DOHH2 (cell line): Measurements from ENCODE around the gene B3GNT2.
"Not testable (repeated sequence)": the region's sequence is repeated elsewhere in the genome, so short reads cannot be mapped to it uniquely, and the experiment has no call there.

Source experiments
- H3F3A ChIP-seq: fragments of 200-600 bp; sonication (generic), shearing (Covaris generic); 2 replicates; pipeline ENCODE4 v1.6.0; 2016; ENCODE audit warnings: antibody characterized with exemption, mild to moderate bottlenecking; ENCODE audit not compliant: control insufficient read depth, insufficient read depth
- H3K27ac ChIP-seq: fragments of 200-600 bp; sonication (generic); 2 replicates; pipeline ENCODE4 v1.5.1; 2014; ENCODE audit warnings: low read depth, mild to moderate bottlenecking, low read length, moderate library complexity
- H3K27me3 ChIP-seq: fragments of 200-600 bp; sonication (generic); 2 replicates; pipeline ENCODE4 v1.6.1; 2014; ENCODE audit warnings: mild to moderate bottlenecking, low read length, mixed read lengths; ENCODE audit not compliant: control insufficient read depth
- H3K36me3 ChIP-seq: fragments of 200-600 bp; sonication (generic); 2 replicates; pipeline ENCODE4 v1.6.1; 2014; ENCODE audit warnings: mild to moderate bottlenecking, low read length, moderate library complexity, mixed read lengths; ENCODE audit not compliant: control insufficient read depth
- H3K4me1 ChIP-seq: fragments of 200-600 bp; sonication (generic); 2 replicates; pipeline ENCODE4 v1.6.1; 2014; ENCODE audit warnings: mild to moderate bottlenecking, low read length, mixed read lengths; ENCODE audit not compliant: control insufficient read depth
- H3K4me2 ChIP-seq: fragments of 200-600 bp; sonication (generic); 2 replicates; pipeline ENCODE4 v1.6.0; 2014; ENCODE audit warnings: mild to moderate bottlenecking, low read length, moderate library complexity
- H3K4me3 ChIP-seq: fragments of 200-600 bp; sonication (generic); 2 replicates; pipeline ENCODE4 v1.5.1; 2014; ENCODE audit warnings: mild to moderate bottlenecking, low read length, mixed read lengths
- H3K79me2 ChIP-seq: fragments of 200-600 bp; sonication (generic); 2 replicates; pipeline ENCODE4 v1.6.1; 2014; ENCODE audit warnings: mild to moderate bottlenecking, low read length, mixed read lengths; ENCODE audit not compliant: control insufficient read depth
- H3K9me2 ChIP-seq: fragments of 200-600 bp; sonication (generic); replicated peaks from 2 replicates; pipeline ENCODE4 v1.6.1; 2014; ENCODE audit warnings: mild to moderate bottlenecking, low read length, mixed read lengths; ENCODE audit not compliant: control insufficient read depth
- H3K9me3 ChIP-seq: fragments of 200-600 bp; sonication (generic); 2 replicates; pipeline ENCODE4 v1.6.1; 2014; ENCODE audit warnings: antibody characterized with exemption, low read length, mixed read lengths; ENCODE audit not compliant: control insufficient read depth, insufficient read depth
- H4K20me1 ChIP-seq: fragments of 200-600 bp; sonication (generic); 2 replicates; pipeline ENCODE4 v1.6.0; 2014; ENCODE audit warnings: low read depth, mild to moderate bottlenecking, antibody characterized with exemption, low read length, moderate library complexity; ENCODE audit not compliant: control insufficient read depth, insufficient read depth
- EZH2phosphoT487 ChIP-seq: fragments of 200-600 bp; sonication (generic); IDR thresholded peaks from 2 replicates; pipeline ENCODE4 v1.6.1; 2017; ENCODE audit warnings: borderline replicate concordance, mild to moderate bottlenecking, antibody characterized with exemption, low read length, moderate library complexity, mixed read lengths
- TF ChIP-seq, protein P1 (sequence below): fragments of 200-600 bp; sonication (generic); IDR thresholded peaks from one replicate; pipeline ENCODE4 v1.5.1; 2014; ENCODE audit warnings: antibody characterized with exemption, mild to moderate bottlenecking, low read depth, low read length; ENCODE audit not compliant: poor library complexity, severe bottlenecking

Gene B3GNT2

DNA sequence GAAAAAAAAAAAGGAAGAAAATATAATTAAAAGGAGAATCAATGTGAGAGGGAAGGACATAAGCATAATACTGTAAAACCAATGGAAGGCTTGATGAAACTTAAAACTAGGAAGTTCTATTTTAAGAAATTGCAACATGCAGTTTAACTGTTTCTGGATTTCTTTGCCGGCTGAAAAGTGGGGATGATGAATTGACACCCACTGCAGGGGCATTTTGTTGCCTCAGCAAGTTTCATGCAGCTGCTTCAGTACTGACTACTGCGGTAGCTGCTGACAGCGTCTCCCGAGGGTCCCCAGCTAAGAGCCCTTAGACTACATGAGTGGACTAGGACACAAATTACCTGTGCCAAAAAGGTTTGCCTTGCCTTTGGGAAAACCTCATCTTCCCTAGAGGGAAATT lies 69.2 kb downstream of the B3GNT2 start:
- no peak for TF ChIP-seq EZH2phosphoT487
- TF ChIP-seq, protein P1, sequence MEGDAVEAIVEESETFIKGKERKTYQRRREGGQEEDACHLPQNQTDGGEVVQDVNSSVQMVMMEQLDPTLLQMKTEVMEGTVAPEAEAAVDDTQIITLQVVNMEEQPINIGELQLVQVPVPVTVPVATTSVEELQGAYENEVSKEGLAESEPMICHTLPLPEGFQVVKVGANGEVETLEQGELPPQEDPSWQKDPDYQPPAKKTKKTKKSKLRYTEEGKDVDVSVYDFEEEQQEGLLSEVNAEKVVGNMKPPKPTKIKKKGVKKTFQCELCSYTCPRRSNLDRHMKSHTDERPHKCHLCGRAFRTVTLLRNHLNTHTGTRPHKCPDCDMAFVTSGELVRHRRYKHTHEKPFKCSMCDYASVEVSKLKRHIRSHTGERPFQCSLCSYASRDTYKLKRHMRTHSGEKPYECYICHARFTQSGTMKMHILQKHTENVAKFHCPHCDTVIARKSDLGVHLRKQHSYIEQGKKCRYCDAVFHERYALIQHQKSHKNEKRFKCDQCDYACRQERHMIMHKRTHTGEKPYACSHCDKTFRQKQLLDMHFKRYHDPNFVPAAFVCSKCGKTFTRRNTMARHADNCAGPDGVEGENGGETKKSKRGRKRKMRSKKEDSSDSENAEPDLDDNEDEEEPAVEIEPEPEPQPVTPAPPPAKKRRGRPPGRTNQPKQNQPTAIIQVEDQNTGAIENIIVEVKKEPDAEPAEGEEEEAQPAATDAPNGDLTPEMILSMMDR = no peak
- Histone ChIP-seq H4K20me1 (no peaks in the 10 kb centered on the region), H3F3A (no peaks in the 10 kb centered on the region), H3K4me2 (no peak overlapping the region), H3K27ac (no peak overlapping the region), H3K4me3 (no peak overlapping the region), H3K9me3 (no peaks in the 10 kb centered on the region), H3K27me3 (no peaks in the 10 kb centered on the region), H3K4me1 (no peaks in the 10 kb centered on the region), H3K9me2 (no peaks in the 10 kb centered on the region), H3K79me2 (no peaks in the 10 kb centered on the region), H3K36me3 (no peaks in the 10 kb centered on the region)

DNA sequence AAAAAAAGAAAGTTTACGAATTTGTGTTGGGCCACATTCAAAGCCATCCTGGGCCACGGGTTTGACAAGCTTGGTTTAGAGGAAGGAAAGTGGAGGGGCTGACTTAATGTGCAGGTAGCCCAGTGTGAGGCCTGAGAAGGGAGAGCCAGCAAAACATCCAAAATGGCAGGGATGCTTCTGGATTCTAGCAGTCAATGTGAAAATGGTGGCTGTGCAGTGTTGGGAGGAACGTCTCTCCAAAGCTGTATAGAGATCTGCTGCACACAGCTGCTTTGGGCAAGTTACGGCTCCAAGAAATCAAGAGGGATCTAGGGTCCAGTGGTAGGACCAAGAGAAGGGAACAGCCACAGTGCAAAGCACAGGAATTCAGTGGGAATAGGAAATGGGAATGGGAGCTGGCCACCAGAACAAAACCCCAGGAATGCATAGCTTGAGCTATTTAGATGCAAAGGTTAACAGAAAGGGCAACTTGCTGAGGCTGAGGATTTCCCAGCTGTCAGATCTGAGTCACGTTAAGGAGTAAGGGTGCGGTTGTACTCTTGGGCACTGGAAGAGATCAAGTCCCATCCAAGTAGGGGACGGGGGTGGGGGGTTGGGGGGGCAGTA lies 70.6 kb downstream of the B3GNT2 start:
- no peaks in the 10 kb centered on the region for H3K36me3 ChIP-seq
- no peak overlapping the region for H3K4me3 ChIP-seq
- no peaks in the 10 kb centered on the region for H3K9me2 ChIP-seq
- no peaks in the 10 kb centered on the region for H3K27me3 ChIP-seq
- H3K4me2 ChIP-seq = no peak overlapping the region
- no peak overlapping the region for H3K27ac ChIP-seq
- H3K9me3 ChIP-seq = no peaks in the 10 kb centered on the region
- H3K79me2 ChIP-seq = no peaks in the 10 kb centered on the region
- no peaks in the 10 kb centered on the region for H4K20me1 ChIP-seq
- H3K4me1 ChIP-seq = no peaks in the 10 kb centered on the region
- no peak for TF ChIP-seq EZH2phosphoT487
- TF ChIP-seq, protein P1 = no peak
- no peaks in the 10 kb centered on the region for H3F3A ChIP-seq

DNA sequence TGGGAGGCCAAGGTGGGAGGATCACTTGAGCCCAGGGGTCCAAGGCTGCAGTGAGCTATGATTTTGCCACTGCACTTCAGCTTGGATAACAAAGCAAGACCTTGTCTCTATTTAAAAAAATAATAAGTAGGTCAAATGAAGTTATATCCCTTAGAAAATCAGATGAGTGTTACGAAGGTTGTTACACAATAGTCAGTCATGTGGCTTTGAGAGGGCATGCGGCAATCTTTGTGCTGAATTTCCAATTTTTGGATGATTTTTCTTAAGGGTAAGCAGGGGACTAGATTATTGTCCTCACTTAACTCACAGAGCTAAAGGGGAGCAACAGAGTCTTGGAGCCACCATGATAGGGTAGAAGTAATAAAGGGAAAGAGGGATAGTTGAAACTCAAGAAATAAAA lies 71.8 kb downstream of the B3GNT2 start:
- H3K9me3 ChIP-seq = no peaks in the 10 kb centered on the region
- H3K4me3 ChIP-seq = no peak overlapping the region
- H3K9me2 ChIP-seq = no peaks in the 10 kb centered on the region
- H3K36me3 ChIP-seq = no peaks in the 10 kb centered on the region
- no peaks in the 10 kb centered on the region for H4K20me1 ChIP-seq
- H3K27ac ChIP-seq = no peak overlapping the region
- H3F3A ChIP-seq = no peaks in the 10 kb centered on the region
- H3K4me1 ChIP-seq = no peaks in the 10 kb centered on the region
- H3K4me2 ChIP-seq = no peak overlapping the region
- no peaks in the 10 kb centered on the region for H3K27me3 ChIP-seq
- no peak for TF ChIP-seq EZH2phosphoT487
- TF ChIP-seq, protein P1 = no peak
- H3K79me2 ChIP-seq = no peaks in the 10 kb centered on the region

DNA sequence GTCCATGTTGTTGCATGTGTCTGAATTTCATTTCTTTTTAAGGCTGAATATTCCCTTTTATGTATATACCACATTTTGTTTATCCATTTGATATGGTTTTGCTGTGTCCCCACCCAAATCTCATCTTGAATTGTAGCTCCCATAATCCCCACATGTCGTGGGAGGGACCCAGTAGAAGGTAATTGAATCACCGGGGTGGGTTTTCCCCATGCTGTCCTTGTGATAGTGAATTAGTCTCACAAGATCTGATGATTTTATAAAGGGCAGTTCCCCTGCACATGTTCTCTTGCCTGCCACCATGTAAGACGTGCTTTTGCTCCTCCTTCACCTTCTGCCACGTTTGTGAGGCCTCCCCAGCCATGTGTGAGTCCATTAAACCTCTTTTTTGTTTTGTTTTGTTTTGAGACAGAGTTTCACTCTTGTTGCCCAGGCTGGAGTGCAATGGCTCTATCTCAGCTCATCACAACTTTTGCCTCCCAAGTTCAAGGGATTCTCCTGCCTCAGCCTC lies 72.8 kb downstream of the B3GNT2 start:
- H3K79me2 ChIP-seq, H3K4me2 ChIP-seq, H3K27ac ChIP-seq, H3K9me3 ChIP-seq, H3K4me3 ChIP-seq, H3K36me3 ChIP-seq, H3K4me1 ChIP-seq, H3K9me2 ChIP-seq, H4K20me1 ChIP-seq, H3K27me3 ChIP-seq, H3F3A ChIP-seq: not testable (repeated sequence)
